SK-N-SH (cell line): Measurements from ENCODE around the gene SLX4IP. TPM values are rescaled to one million over a fixed set of nuclear protein-coding genes. Genes with fewer than 3 reads are reported as not detected.

Experiments used
- CTCF ChIA-PET: fragments of 300-600, 350-600 bp; formaldehyde crosslinking; extraction: SDS; loops from one replicate; lab custom pipeline; 2021; lab: Yijun Ruan, JAX
- POLR2A ChIA-PET: fragments of 350-600 bp; sonication (Branson Sonifier 250); formaldehyde crosslinking; extraction: SDS; loops from one replicate; lab custom pipeline; 2020; ENCODE audit warnings: antibody characterized with exemption, inconsistent platforms; lab: Yijun Ruan, JAX
- DNase-seq: peaks from one replicate; pipeline ENCODE4 v3.0.0; 2012
- H2AFZ ChIP-seq: fragments of 200-600 bp; sonication (generic); 2 replicates; pipeline ENCODE4 v1.8.1; 2016; ENCODE audit warnings: antibody characterized with exemption, mild to moderate bottlenecking, low read depth
- H3F3A ChIP-seq: fragments of 200-600 bp; sonication (generic); replicated peaks from 2 replicates; pipeline ENCODE3; 2016; ENCODE audit warnings: antibody characterized with exemption, mild to moderate bottlenecking; ENCODE audit not compliant: insufficient read depth
- H3K27ac ChIP-seq, 2 experiments: fragments of 200-500 bp in 1 of 2; fragments of 200-600 bp in 1 of 2; sonication (Bioruptor generic) in 1 of 2; sonication (generic), shearing (Covaris generic) in 1 of 2; 2 replicates each; pipeline versions ENCODE4 v1.5.1 to v1.6.1; 2014 to 2016; ENCODE audit warnings: low read depth in 2 of 2, inconsistent platforms in 1 of 2, low read length in 1 of 2, mild to moderate bottlenecking in 1 of 2, mixed read lengths in 1 of 2
- H3K27me3 ChIP-seq: fragments of 200-600 bp; sonication (generic), shearing (Covaris generic); 2 replicates; pipeline ENCODE4 v1.6.1; 2016; ENCODE audit warnings: mixed run types; ENCODE audit not compliant: insufficient read depth
- H3K36me3 ChIP-seq, 2 experiments: fragments of 200-500 bp in 1 of 2; fragments of 200-600 bp in 1 of 2; sonication (Bioruptor generic) in 1 of 2; sonication (generic) in 1 of 2; replicated peaks in 1 of 2; 2 replicates each; pipeline versions ENCODE3 to v1.5.1; 2014 to 2016; ENCODE audit warnings: low read length in 1 of 2, mild to moderate bottlenecking in 1 of 2; ENCODE audit not compliant: insufficient read depth in 2 of 2, control insufficient read depth in 1 of 2
- H3K4me1 ChIP-seq, 2 experiments: fragments of 200-500 bp in 1 of 2; fragments of 200-600 bp in 1 of 2; sonication (Bioruptor generic) in 1 of 2; sonication (generic), shearing (Covaris generic) in 1 of 2; 2 replicates each; pipeline versions ENCODE4 v1.5.1 to v1.6.1; 2014 to 2016; ENCODE audit warnings: low read depth in 1 of 2, low read length in 1 of 2, mixed run types in 1 of 2; ENCODE audit not compliant: insufficient read depth in 2 of 2, control insufficient read depth in 1 of 2
- H3K4me2 ChIP-seq: fragments of 200-600 bp; sonication (generic), shearing (Covaris generic); 2 replicates; pipeline ENCODE4 v1.6.1; 2017; ENCODE audit warnings: mixed run types
- H3K4me3 ChIP-seq, 2 experiments: fragments of 200-500 bp in 1 of 2; fragments of 200-600 bp in 1 of 2; sonication (Bioruptor generic) in 1 of 2; sonication (generic), shearing (Covaris generic) in 1 of 2; 2 replicates each; pipeline versions ENCODE4 v1.5.1 to v1.8.1; 2014 to 2016; ENCODE audit warnings: low read depth in 2 of 2, inconsistent platforms in 1 of 2, low read length in 1 of 2, mild to moderate bottlenecking in 1 of 2, mixed read lengths in 1 of 2, moderate library complexity in 1 of 2
- H3K79me2 ChIP-seq: fragments of 200-600 bp; sonication (generic); 2 replicates; pipeline ENCODE4 v1.8.1; 2017; ENCODE audit warnings: mild to moderate bottlenecking; ENCODE audit not compliant: insufficient read depth
- H3K9ac ChIP-seq: fragments of 200-600 bp; sonication (generic); 2 replicates; pipeline ENCODE4 v1.6.1; 2017; ENCODE audit warnings: mixed run types
- H3K9me2 ChIP-seq: fragments of 200-600 bp; sonication (generic); 2 replicates; pipeline ENCODE4 v1.6.1; 2017; ENCODE audit warnings: mixed run types
- H3K9me3 ChIP-seq: fragments of 200-600 bp; sonication (generic); 2 replicates; pipeline ENCODE4 v1.6.1; 2017; ENCODE audit warnings: mixed run types, mild to moderate bottlenecking, moderate library complexity
- H4K20me1 ChIP-seq: fragments of 200-600 bp; sonication (generic); 2 replicates; pipeline ENCODE4 v1.6.1; 2017; ENCODE audit warnings: mild to moderate bottlenecking, mixed run types; ENCODE audit not compliant: insufficient read depth
- ELF1 ChIP-seq: IDR thresholded peaks from 2 replicates; pipeline ENCODE4 v1.4.0; 2012
- EZH2phosphoT487 ChIP-seq: fragments of 200-600 bp; sonication (generic); IDR thresholded peaks from 2 replicates; pipeline ENCODE4 v1.6.1; 2017; ENCODE audit warnings: low read depth, mixed run types, mild to moderate bottlenecking, antibody characterized with exemption, moderate library complexity, borderline replicate concordance
- GATA2 ChIP-seq: sonication (generic); formaldehyde crosslinking; IDR thresholded peaks from 2 replicates; pipeline ENCODE4 v1.5.0; 2020; ENCODE audit warnings: mild to moderate bottlenecking, missing genetic modification reagents
- MAX ChIP-seq: IDR thresholded peaks from 2 replicates; pipeline ENCODE4 v1.4.0; 2012; ENCODE audit warnings: low read depth
- NRF1 ChIP-seq: IDR thresholded peaks from 2 replicates; pipeline ENCODE4 v1.6.1; 2012; ENCODE audit warnings: low read depth, mild to moderate bottlenecking, low read length
- RAD21 ChIP-seq: IDR thresholded peaks from 2 replicates; pipeline ENCODE4 v1.6.1; 2012; ENCODE audit warnings: mild to moderate bottlenecking, low read length
- RCOR1 ChIP-seq: fragments of 150-350 bp; IDR thresholded peaks from 2 replicates; pipeline ENCODE4 v1.6.1; 2017; ENCODE audit warnings: antibody characterized with exemption, low read length
- REST ChIP-seq: IDR thresholded peaks from 2 replicates; pipeline ENCODE4 v1.6.1; 2012; ENCODE audit warnings: mild to moderate bottlenecking, low read depth, low read length, moderate library complexity
- RFX5 ChIP-seq: IDR thresholded peaks from 2 replicates; pipeline ENCODE4 v1.6.1; 2012; ENCODE audit warnings: mild to moderate bottlenecking, improper control_type of control experiment, low read length
- SIN3A ChIP-seq: IDR thresholded peaks from 2 replicates; pipeline ENCODE4 v1.6.1; 2012; ENCODE audit warnings: low read depth, mild to moderate bottlenecking, low read length, moderate library complexity, borderline replicate concordance
- TAF1 ChIP-seq: IDR thresholded peaks from 2 replicates; pipeline ENCODE4 v1.6.1; 2012; ENCODE audit warnings: low read depth, mild to moderate bottlenecking, low read length, moderate library complexity, borderline replicate concordance
- TEAD4 ChIP-seq: IDR thresholded peaks from 2 replicates; pipeline ENCODE4 v1.4.0; 2012; ENCODE audit warnings: mild to moderate bottlenecking, borderline replicate concordance; ENCODE audit not compliant: insufficient read depth
- YY1 ChIP-seq: IDR thresholded peaks from 2 replicates; pipeline ENCODE4 v1.4.0; 2012; ENCODE audit warnings: low read depth, mild to moderate bottlenecking
- ZBTB33 ChIP-seq: IDR thresholded peaks from 2 replicates; pipeline ENCODE4 v1.4.0; 2012; ENCODE audit warnings: low read depth, borderline replicate concordance
- WGBS: methylation state at CpG from one replicate; pipeline ENCODE4 v1.1.6; 2017; ENCODE audit warnings: low lambda C conversion rate; 5-methylcytosine and 5-hydroxymethylcytosine counted together
- polyA plus RNA-seq, 3 experiments: library from polyadenylated mRNA; depleted of rRNA; stranded (reverse); fragments of >200 nt; gene quantifications; 2 replicates each; pipeline ENCODE4 v1.2.3, GENCODE V29; 2012

SLX4IP gene
- polyA plus RNA-seq, 1 of the 3 experiments (the other 2 are of a cell fraction) = 1.3 TPM

GRCh38 chr20:10511509-10512251, 76.6 kb downstream of the SLX4IP start (continued):
- TF ChIP-seq ZBTB33 = peak; percentile 38; the same call in 1 of the 2 replicates
- TF ChIP-seq EZH2phosphoT487 = no peak
- no peak for TF ChIP-seq NRF1
- no peak for TF ChIP-seq REST
- TF ChIP-seq GATA2 = no peak
- no peak for TF ChIP-seq RFX5
- peak; percentile 27; the same call in 1 of the 2 replicates for TF ChIP-seq ELF1
- no peak for TF ChIP-seq YY1
- peak; percentile 76; the same call in 1 of the 2 replicates for TF ChIP-seq MAX
- TF ChIP-seq RCOR1 = no peak
- peak; percentile 56 for TF ChIP-seq TEAD4
- no peak for TF ChIP-seq RAD21
- TF ChIP-seq, all 33 proteins: peak for 16

- Histone ChIP-seq H3K9me2 (no peaks in the 10 kb centered on the region), H2AFZ (no peak overlapping the region), H3K4me3 (no peak overlapping the region), H4K20me1 (no peaks in the 10 kb centered on the region), H3K4me1 (peaks cover 23 to 46% of the 10 kb centered on the region in 2 experiments), H3K79me2 (peaks cover 5% of the 10 kb centered on the region; the same call in 1 of the 2 replicates), H3K9ac (no peak overlapping the region), H3K27me3 (no peaks in the 10 kb centered on the region), H3K9me3 (no peaks in the 10 kb centered on the region), H3K36me3 (no peaks in the 10 kb centered on the region), H3K27ac (no peak overlapping the region), H3F3A (peaks cover 45% of the 10 kb centered on the region), H3K4me2 (no peak overlapping the region)
- POLR2A ChIA-PET = no interaction called here
- CTCF ChIA-PET = interaction anchor here (0.7 to 1.2 kb wide), 2 partner anchors 40 to 535 kb away, joined by 3 read pairs; no protein-coding TSS in a partner anchor
- DNase-seq = no peak
- TF ChIP-seq SIN3A = no peak
- no peak for TF ChIP-seq TAF1
- no peak for TF ChIP-seq YY1
- WGBS = 94% methylated on average over 2 of the region's 2 CpGs
Observed at GRCh38 chr20:10513061-10513460, 78.0 kb downstream of the SLX4IP start.
